Dermis microvascular lymphatic vessel endothelial cell (primary cell): ENCODE measurements around the gene C12orf57. TPM values are rescaled to one million over a fixed set of nuclear protein-coding genes. Genes with fewer than 3 reads are reported as not detected.

Experiments used
- DNase-seq, 2 donors: peaks; one replicate each; pipeline versions ENCODE4 v3.0.0 to v3.0.0-alpha.2; 2010; ENCODE audit warnings: low read depth in 2 of 2
- total RNA-seq: library from RNA; depleted of rRNA; stranded (reverse); fragments of >200 nt; gene quantifications from 2 replicates; pipeline ENCODE4 v1.2.1, GENCODE V29; 2014

C12orf57 gene
- total RNA-seq, 1 donor from 2014 or later = 88.7 TPM

- no peak for DNase-seq
These were observed 7.0 kb upstream of the C12orf57 start for GRCh38 chr12:6936636-6937480.

- DNase-seq = peak; percentile 90 to 97
These were observed 6.1 kb upstream of the C12orf57 start for GRCh38 chr12:6937481-6938352.

DNA sequence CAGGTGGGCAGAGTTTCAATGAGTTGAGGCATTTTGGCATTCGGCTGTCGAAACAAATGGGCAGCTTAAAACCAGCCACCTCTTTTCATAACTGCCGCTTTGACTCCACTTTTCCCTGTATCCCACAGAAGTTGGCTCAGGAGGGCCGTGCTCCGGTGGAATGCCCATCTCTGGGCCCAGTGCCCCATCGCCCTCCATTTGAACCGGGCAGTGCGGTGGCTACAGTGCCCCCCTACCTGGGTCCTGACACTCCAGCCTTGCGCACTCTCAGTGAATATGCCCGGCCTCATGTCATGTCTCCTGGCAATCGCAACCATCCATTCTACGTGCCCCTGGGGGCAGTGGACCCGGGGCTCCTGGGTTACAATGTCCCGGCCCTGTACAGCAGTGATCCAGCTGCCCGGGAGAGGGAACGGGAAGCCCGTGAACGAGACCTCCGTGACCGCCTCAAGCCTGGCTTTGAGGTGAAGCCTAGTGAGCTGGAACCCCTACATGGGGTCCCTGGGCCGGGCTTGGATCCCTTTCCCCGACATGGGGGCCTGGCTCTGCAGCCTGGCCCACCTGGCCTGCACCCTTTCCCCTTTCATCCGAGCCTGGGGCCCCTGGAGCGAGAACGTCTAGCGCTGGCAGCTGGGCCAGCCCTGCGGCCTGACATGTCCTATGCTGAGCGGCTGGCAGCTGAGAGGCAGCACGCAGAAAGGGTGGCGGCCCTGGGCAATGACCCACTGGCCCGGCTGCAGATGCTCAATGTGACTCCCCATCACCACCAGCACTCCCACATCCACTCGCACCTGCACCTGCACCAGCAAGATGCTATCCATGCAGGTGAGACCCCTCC, 5.2 kb upstream of the C12orf57 start:
- no peak for DNase-seq

- no peak for DNase-seq
These were observed 4.7 kb upstream of the C12orf57 start for GRCh38 chr12:6939191-6939540.

DNA sequence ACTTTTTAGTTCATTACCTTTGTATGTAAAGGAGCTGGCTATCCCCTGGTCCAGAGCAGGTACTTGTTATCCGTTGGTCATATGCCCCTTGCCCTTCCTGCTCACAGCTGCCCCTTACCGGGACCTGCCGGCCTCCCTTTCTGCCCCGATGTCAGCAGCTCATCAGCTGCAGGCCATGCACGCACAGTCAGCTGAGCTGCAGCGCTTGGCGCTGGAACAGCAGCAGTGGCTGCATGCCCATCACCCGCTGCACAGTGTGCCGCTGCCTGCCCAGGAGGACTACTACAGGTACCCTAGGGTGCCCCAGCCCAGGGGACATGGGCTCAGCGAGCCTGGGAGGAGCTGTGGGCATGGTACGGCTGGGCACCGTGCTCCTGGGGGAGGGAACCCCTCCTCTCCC, 2.6 kb upstream of the C12orf57 start:
- no peak for DNase-seq

GRCh38 chr12:6941782-6942181, 2.0 kb upstream of the C12orf57 start:
- no peak for DNase-seq

DNA sequence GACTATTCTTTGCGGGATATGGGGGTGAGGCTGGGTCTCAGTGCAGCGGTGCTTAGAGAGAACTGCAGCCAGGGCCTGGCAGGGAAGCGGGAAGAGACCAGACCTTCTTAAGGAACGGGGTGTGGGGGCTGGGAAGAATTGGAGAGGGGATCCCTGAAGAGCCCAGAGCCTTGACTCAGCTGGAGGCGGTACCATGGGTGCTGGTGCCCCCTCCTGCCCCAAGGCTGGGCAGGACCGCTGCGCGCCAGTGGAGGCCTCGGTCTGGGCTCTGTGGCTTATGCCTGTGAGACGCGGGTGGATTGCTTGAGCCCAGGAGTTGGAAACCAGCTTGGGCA, 1.5 kb upstream of the C12orf57 start:
- DNase-seq = no peak

- DNase-seq = peak; percentile 87 to 94
These were observed 467 bp upstream of the C12orf57 start for GRCh38 chr12:6943389-6943721.

DNA sequence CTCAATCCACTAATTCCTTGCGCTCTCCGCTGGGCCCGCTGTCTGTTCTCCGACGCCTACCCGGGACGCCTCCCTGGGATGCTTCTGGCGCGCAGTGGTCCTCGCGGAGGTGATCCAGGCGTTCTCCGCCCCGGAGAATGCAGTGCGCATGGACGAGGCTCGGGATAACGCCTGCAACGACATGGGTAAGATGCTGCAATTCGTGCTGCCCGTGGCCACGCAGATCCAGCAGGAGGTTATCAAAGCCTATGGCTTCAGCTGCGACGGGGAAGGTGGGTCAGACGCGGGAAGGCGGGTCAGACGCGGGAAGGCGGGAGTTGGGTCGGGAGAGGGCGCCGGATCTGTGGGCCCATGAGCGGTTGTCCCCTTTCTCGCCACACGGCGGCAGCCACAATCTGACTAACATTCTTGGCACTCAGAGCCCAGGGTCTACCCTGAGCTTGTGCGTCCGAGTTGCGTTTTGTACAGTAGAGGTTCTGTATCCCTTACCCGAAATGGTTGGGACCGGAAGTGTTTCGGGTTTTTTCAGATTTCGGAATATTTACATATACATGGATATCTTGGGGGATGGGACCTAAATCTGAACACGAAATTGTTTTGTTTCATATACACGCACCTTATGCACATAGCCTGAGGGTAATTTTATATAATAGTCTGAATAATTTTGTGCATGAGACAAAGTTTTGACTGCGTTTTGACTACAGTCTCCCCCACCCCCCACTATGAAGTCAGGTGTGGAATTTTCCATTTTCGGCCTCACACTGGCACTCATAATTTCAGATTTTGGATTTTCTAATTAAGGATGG, 762 bp downstream of the C12orf57 start:
- DNase-seq = peak; percentile 75 to 91

- DNase-seq = no peak
These were observed 1.8 kb downstream of the C12orf57 start for GRCh38 chr12:6945613-6946012.

GRCh38 chr12:6946033-6946919, 2.5 kb downstream of the C12orf57 start:
- peak in 1 of 2 donors; percentile 45 for DNase-seq

GRCh38 chr12:6946920-6947374, 3.1 kb downstream of the C12orf57 start:
- no peak for DNase-seq

- no peak for DNase-seq
These were observed 3.8 kb downstream of the C12orf57 start for GRCh38 chr12:6947615-6948014.

DNA sequence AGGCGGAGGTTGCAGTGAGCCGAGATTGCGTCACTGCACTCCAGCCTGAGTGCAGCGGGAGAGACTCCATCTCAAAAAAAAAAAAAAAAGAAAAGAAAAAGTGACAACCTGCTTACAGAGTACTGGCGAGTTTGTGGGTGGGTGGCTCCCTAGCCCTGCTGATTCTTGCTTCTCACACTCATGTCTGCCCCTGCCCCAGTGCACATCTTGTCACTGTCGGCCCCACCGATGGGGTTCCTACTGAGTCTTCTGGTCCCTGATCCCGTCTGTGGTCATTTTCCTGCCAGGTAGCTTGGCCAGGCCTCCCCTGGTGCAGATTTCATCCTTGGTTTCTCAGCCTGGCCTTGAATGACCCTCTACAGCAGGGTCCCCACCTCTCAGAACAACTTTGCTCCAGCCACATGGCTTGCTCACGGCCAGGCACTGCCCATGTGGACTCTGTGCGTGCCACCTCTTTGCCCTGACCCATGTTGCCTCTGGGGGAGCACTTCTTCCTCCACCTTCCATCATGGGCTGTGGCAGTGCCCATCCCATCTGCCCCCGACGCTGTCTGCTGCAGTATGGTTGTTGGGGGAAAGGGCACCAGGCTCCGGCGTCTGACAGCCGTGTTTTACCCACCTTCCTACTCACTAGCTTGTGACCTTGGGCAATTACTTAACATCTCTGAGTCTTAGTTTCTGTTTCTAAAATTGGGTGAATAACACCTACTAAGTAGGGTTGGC, 5.2 kb downstream of the C12orf57 start:
- DNase-seq = no peak

DNA sequence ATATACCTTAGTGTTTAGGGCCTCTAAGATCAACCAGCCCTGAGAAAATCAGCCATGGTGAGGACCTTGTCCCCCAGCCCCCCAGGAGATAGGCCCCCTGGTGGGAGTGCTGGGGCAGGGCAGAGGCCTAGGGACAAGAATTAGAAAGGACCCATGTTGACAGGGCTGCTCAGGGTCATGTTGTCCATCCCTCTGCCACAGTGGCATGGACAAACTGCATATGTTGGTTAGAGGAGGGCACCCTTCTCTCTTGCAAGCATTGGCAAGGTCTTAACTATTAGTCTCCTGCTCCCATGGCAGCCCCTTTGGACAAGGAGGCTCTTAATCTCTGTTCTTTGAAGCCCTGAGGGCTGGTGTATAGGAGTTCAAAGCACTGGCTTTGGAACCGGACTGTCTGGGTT, 6.6 kb downstream of the C12orf57 start:
- DNase-seq = no peak

- no peak for DNase-seq
These were observed 7.2 kb downstream of the C12orf57 start, which contains the start of gene PTPN6 for GRCh38 chr12:6950811-6951540. Gene PTPN6, plus strand, starts transcription at chr12:6951356. Its CDS starts 157 bp downstream, at chr12:6951513.

- DNase-seq = no peak
These were observed 7.8 kb downstream of the C12orf57 start for GRCh38 chr12:6951551-6952120.
